ENCODE data around the gene ADGRB3.

The ADGRB3 gene

GRCh38 chr6:68697394-68697793 is 62.3 kb downstream of the ADGRB3 start:
- H3K4me1 ChIP-seq (ENCODE audit: low read length): no peaks in the 10 kb centered on the region
- no peak for DNase-seq
- no peak overlapping the region for H3K4me3 ChIP-seq (ENCODE audit: low read length)
- no peaks in the 10 kb centered on the region for H3F3A ChIP-seq (ENCODE audit: insufficient read depth, low read length)
- no peak overlapping the region for H3K9ac ChIP-seq (ENCODE audit: low read length)
- no peaks in the 10 kb centered on the region for H3K36me3 ChIP-seq (replicated peaks; ENCODE audit: insufficient read depth, low read length)
- H2AFZ ChIP-seq (ENCODE audit: low read length): no peak overlapping the region
- H3K9me3 ChIP-seq (replicated peaks; ENCODE audit: insufficient read depth, low read length): no peaks in the 10 kb centered on the region
- H3K27ac ChIP-seq (ENCODE audit: low read length): no peak overlapping the region
- no peak overlapping the region for H3K4me2 ChIP-seq (ENCODE audit: low read depth, low read length)
- no peaks in the 10 kb centered on the region for H3K79me2 ChIP-seq (ENCODE audit: low read length)
- no peaks in the 10 kb centered on the region for H4K20me1 ChIP-seq (ENCODE audit: insufficient read depth, low read length)
- no peaks in the 10 kb centered on the region for H3K27me3 ChIP-seq (replicated peaks; ENCODE audit: insufficient read depth, low read length)
- no peaks in the 10 kb centered on the region for H3K9me2 ChIP-seq (replicated peaks; ENCODE audit: insufficient read depth, low read length)
- no peak for TF ChIP-seq EZH2 (optimal IDR thresholded peaks at IDR 0.05; ENCODE audit: low read depth, low read length)
- TF ChIP-seq EZH2phosphoT487 (IDR thresholded peaks at IDR 0.05; ENCODE audit: low read length): no peak
- TF ChIP-seq CTCF (IDR thresholded peaks at IDR 0.05; ENCODE audit: low read length): no peak

- H3K4me2 ChIP-seq (ENCODE audit: low read depth, low read length): no peak overlapping the region
- no peak overlapping the region for H3K27ac ChIP-seq (ENCODE audit: low read length)
- no peak overlapping the region for H3K9ac ChIP-seq (ENCODE audit: low read length)
- no peak overlapping the region for H2AFZ ChIP-seq (ENCODE audit: low read length)
- H3K36me3 ChIP-seq (replicated peaks; ENCODE audit: insufficient read depth, low read length): no peaks in the 10 kb centered on the region
- no peaks in the 10 kb centered on the region for H4K20me1 ChIP-seq (ENCODE audit: insufficient read depth, low read length)
- H3K9me3 ChIP-seq (replicated peaks; ENCODE audit: insufficient read depth, low read length): no peaks in the 10 kb centered on the region
- TF ChIP-seq EZH2phosphoT487 (IDR thresholded peaks at IDR 0.05; ENCODE audit: low read length) (no peak), EZH2 (optimal IDR thresholded peaks at IDR 0.05; ENCODE audit: low read depth, low read length) (no peak), CTCF (IDR thresholded peaks at IDR 0.05; ENCODE audit: low read length) (no peak)
- H3K4me1 ChIP-seq (ENCODE audit: low read length): no peaks in the 10 kb centered on the region
- no peak for DNase-seq
- H3K4me3 ChIP-seq (ENCODE audit: low read length): no peak overlapping the region
- H3K79me2 ChIP-seq (ENCODE audit: low read length): no peaks in the 10 kb centered on the region
- no peaks in the 10 kb centered on the region for H3K9me2 ChIP-seq (replicated peaks; ENCODE audit: insufficient read depth, low read length)
- no peaks in the 10 kb centered on the region for H3F3A ChIP-seq (ENCODE audit: insufficient read depth, low read length)
- H3K27me3 ChIP-seq (replicated peaks; ENCODE audit: insufficient read depth, low read length): no peaks in the 10 kb centered on the region
Observed at GRCh38 chr6:68701159-68701558, 66.1 kb downstream of the ADGRB3 start.

DNA sequence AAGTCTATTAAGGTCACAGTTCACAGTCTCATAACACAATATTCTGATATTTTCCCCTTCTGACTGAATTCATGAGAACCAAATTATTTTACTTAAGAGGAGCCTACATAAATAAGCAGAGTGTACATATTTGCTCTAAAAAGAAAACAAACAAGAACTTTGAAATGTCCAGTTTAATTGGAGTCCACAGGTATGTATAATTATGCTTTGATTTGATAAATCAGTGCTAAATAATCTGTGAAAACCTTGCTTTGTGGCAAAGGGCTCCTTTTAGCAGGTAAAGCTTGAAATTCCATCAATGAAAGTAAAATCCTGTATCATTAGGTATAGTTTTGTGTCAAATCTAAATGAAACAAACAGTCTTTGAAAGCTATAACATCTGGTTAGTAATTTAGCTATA is 69.4 kb downstream of the ADGRB3 start:
- no peaks in the 10 kb centered on the region for H3K79me2 ChIP-seq (ENCODE audit: low read length)
- H3K36me3 ChIP-seq (replicated peaks; ENCODE audit: insufficient read depth, low read length): no peaks in the 10 kb centered on the region
- H3F3A ChIP-seq (ENCODE audit: insufficient read depth, low read length): no peaks in the 10 kb centered on the region
- no peaks in the 10 kb centered on the region for H3K9me2 ChIP-seq (replicated peaks; ENCODE audit: insufficient read depth, low read length)
- no peaks in the 10 kb centered on the region for H3K27me3 ChIP-seq (replicated peaks; ENCODE audit: insufficient read depth, low read length)
- H3K4me1 ChIP-seq (ENCODE audit: low read length): no peaks in the 10 kb centered on the region
- no peak overlapping the region for H3K4me2 ChIP-seq (ENCODE audit: low read depth, low read length)
- no peak for TF ChIP-seq EZH2 (optimal IDR thresholded peaks at IDR 0.05; ENCODE audit: low read depth, low read length)
- TF ChIP-seq EZH2phosphoT487 (IDR thresholded peaks at IDR 0.05; ENCODE audit: low read length): no peak
- H3K9me3 ChIP-seq (replicated peaks; ENCODE audit: insufficient read depth, low read length): no peaks in the 10 kb centered on the region
- H3K27ac ChIP-seq (ENCODE audit: low read length): no peak overlapping the region
- no peak overlapping the region for H2AFZ ChIP-seq (ENCODE audit: low read length)
- H4K20me1 ChIP-seq (ENCODE audit: insufficient read depth, low read length): no peaks in the 10 kb centered on the region
- no peak for DNase-seq
- H3K9ac ChIP-seq (ENCODE audit: low read length): no peak overlapping the region
- H3K4me3 ChIP-seq (ENCODE audit: low read length): no peak overlapping the region

GRCh38 chr6:68709091-68709490 is 74.0 kb downstream of the ADGRB3 start:
- H3K9me2 ChIP-seq (replicated peaks; ENCODE audit: insufficient read depth, low read length): no peaks in the 10 kb centered on the region
- H3K79me2 ChIP-seq (ENCODE audit: low read length): no peaks in the 10 kb centered on the region
- H3F3A ChIP-seq (ENCODE audit: insufficient read depth, low read length): no peaks in the 10 kb centered on the region
- no peak overlapping the region for H3K27ac ChIP-seq (ENCODE audit: low read length)
- no peaks in the 10 kb centered on the region for H3K27me3 ChIP-seq (replicated peaks; ENCODE audit: insufficient read depth, low read length)
- TF ChIP-seq EZH2phosphoT487 (IDR thresholded peaks at IDR 0.05; ENCODE audit: low read length): no peak
- no peak for TF ChIP-seq CTCF (IDR thresholded peaks at IDR 0.05; ENCODE audit: low read length)
- no peak for TF ChIP-seq EZH2 (optimal IDR thresholded peaks at IDR 0.05; ENCODE audit: low read depth, low read length)
- no peak overlapping the region for H3K4me3 ChIP-seq (ENCODE audit: low read length)
- H3K36me3 ChIP-seq (replicated peaks; ENCODE audit: insufficient read depth, low read length): no peaks in the 10 kb centered on the region
- no peak overlapping the region for H2AFZ ChIP-seq (ENCODE audit: low read length)
- no peak for DNase-seq
- no peak overlapping the region for H3K9ac ChIP-seq (ENCODE audit: low read length)
- no peaks in the 10 kb centered on the region for H3K4me1 ChIP-seq (ENCODE audit: low read length)
- H3K9me3 ChIP-seq (replicated peaks; ENCODE audit: insufficient read depth, low read length): no peaks in the 10 kb centered on the region
- no peak overlapping the region for H3K4me2 ChIP-seq (ENCODE audit: low read depth, low read length)
- H4K20me1 ChIP-seq (ENCODE audit: insufficient read depth, low read length): no peaks in the 10 kb centered on the region
